ENCODE data around the gene KLC1.

DNA sequence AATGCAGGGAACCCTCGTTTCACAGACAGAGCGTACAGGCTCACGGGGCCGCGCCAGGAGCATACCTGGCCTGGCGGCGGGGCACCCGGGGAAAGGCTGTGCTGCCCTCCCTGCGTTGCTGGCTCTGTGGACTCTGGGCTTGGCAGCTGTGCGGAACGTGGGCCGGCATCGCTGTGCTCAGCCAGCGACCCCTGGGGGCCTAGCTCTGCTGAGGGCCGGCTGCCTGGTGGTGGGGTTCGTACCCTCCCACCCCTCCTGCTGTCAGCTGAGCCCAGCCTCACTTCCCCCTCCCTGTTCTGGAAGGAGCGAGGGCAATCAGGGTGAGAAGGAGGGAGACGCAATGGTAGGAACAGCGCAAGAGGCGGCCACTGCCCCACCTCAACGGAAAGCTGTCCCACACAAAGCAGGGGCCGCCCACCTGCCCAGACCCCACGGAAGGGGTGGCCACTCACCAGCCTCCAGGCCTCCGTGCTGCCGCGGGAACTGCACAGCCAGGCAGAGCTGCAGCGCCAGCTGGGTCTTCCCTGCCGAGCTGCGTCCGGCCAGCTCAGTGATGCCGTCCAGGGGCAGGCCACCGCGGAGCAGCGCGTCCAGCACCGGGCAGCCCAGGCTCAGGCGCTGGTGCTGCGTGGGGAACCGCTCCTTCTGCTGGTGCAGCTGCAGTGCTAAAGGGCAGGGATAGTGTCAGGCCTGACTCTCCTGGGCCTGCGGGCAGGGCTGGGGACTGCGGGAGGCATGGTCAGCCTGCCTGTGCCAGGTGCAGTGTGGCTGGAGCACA lies 77.7 kb downstream of the KLC1 start:
- TF ChIP-seq SMARCA5 (IDR thresholded peaks at IDR 0.05) (no peak), POLR2A (IDR thresholded peaks at IDR 0.05; ENCODE audit: low read depth, low read length) (peak; percentile 60; the same call in 1 of the 2 replicates), POLR2AphosphoS5 (IDR thresholded peaks at IDR 0.05; ENCODE audit: low read length) (no peak), ZNF384 (IDR thresholded peaks at IDR 0.05; ENCODE audit: borderline replicate concordance, low read depth, low read length) (no peak), MTA3 (IDR thresholded peaks at IDR 0.05; ENCODE audit: borderline replicate concordance, low read length) (no peak), SP1 (IDR thresholded peaks at IDR 0.05; ENCODE audit: low read depth, low read length) (no peak), EED (IDR thresholded peaks at IDR 0.05; ENCODE audit: low read depth) (no peak), GATAD2B (conservative IDR thresholded peaks at IDR 0.05; ENCODE audit: low read depth) (no peak)
- TF ChIP-seq, protein P1, sequence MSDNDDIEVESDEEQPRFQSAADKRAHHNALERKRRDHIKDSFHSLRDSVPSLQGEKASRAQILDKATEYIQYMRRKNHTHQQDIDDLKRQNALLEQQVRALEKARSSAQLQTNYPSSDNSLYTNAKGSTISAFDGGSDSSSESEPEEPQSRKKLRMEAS (IDR thresholded peaks at IDR 0.05; ENCODE audit: low read depth, low read length), result no peak
- TF ChIP-seq, protein P2, sequence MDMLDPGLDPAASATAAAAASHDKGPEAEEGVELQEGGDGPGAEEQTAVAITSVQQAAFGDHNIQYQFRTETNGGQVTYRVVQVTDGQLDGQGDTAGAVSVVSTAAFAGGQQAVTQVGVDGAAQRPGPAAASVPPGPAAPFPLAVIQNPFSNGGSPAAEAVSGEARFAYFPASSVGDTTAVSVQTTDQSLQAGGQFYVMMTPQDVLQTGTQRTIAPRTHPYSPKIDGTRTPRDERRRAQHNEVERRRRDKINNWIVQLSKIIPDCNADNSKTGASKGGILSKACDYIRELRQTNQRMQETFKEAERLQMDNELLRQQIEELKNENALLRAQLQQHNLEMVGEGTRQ (IDR thresholded peaks at IDR 0.05; ENCODE audit: borderline replicate concordance, low read depth, low read length), result no peak
- TF ChIP-seq, protein P3, sequence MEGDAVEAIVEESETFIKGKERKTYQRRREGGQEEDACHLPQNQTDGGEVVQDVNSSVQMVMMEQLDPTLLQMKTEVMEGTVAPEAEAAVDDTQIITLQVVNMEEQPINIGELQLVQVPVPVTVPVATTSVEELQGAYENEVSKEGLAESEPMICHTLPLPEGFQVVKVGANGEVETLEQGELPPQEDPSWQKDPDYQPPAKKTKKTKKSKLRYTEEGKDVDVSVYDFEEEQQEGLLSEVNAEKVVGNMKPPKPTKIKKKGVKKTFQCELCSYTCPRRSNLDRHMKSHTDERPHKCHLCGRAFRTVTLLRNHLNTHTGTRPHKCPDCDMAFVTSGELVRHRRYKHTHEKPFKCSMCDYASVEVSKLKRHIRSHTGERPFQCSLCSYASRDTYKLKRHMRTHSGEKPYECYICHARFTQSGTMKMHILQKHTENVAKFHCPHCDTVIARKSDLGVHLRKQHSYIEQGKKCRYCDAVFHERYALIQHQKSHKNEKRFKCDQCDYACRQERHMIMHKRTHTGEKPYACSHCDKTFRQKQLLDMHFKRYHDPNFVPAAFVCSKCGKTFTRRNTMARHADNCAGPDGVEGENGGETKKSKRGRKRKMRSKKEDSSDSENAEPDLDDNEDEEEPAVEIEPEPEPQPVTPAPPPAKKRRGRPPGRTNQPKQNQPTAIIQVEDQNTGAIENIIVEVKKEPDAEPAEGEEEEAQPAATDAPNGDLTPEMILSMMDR (IDR thresholded peaks at IDR 0.05 in 2 of 3, conservative IDR thresholded peaks at IDR 0.05 in 1 of 3; ENCODE audit: control insufficient read depth in 2 of 3, extremely low read depth in 1 of 3, insufficient read depth in 1 of 3, low read depth in 3 of 3, low read length in 3 of 3), result no peak

All from GM12878 (cell line).